Muscle layer of duodenum (tissue), 2 donors: Measurements from ENCODE around the gene GRB10.

ENCODE experiments used
- H3K27ac ChIP-seq: one replicate; pipeline ENCODE4 v1.7.0; 2013; ENCODE audit warnings: mild to moderate bottlenecking, low read length
- H3K27me3 ChIP-seq: one replicate; pipeline ENCODE4 v1.7.0; 2013; ENCODE audit warnings: low read depth, mild to moderate bottlenecking, control low read depth, low read length
- H3K36me3 ChIP-seq, 2 donors: one replicate each; pipeline ENCODE4 v1.7.0; 2013; ENCODE audit warnings: low read length in 2 of 2, control low read depth in 1 of 2, mild to moderate bottlenecking in 1 of 2; ENCODE audit not compliant: insufficient read depth in 2 of 2, control insufficient read depth in 1 of 2
- H3K4me1 ChIP-seq, 2 donors: one replicate each; pipeline ENCODE4 v1.7.0; 2013; ENCODE audit warnings: low read length in 2 of 2, mild to moderate bottlenecking in 2 of 2, control low read depth in 1 of 2, moderate library complexity in 1 of 2; ENCODE audit not compliant: insufficient read depth in 2 of 2, control insufficient read depth in 1 of 2
- H3K4me3 ChIP-seq, 2 donors: one replicate each; pipeline ENCODE4 v1.7.0; 2013; ENCODE audit warnings: low read length in 2 of 2, low read depth in 1 of 2, mild to moderate bottlenecking in 1 of 2
- H3K9me3 ChIP-seq, 2 donors: one replicate each; pipeline ENCODE4 v1.7.0; 2013; ENCODE audit warnings: low read length in 2 of 2, control low read depth in 1 of 2, mild to moderate bottlenecking in 1 of 2; ENCODE audit not compliant: control insufficient read depth in 1 of 2
- donor health status: healthy.

GRB10 gene

DNA sequence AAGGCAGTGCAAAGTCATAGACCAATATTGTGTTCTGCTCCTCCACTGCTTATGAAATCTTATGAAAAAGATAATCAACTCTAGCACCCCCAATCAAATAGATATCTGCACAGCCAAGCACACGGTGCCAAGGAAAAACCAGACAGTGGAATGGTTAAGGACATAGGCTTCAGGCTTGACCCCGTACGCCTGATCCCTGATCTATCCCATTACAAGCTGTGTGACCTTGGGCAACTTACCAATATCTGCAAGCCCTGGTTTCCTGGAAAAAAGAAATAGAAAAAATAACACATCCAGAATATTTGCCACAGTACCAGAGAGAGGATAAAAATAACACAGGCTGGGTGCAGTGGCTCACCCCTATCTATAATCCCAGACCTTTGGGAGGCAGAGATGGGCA lies 56.9 kb downstream of the GRB10 start:
- H3K4me1 ChIP-seq = peaks cover 5 to 27% of the 10 kb centered on the region in 2 donors
- no peaks in the 10 kb centered on the region for H3K9me3 ChIP-seq
- H3K27me3 ChIP-seq = no peaks in the 10 kb centered on the region
- no peak overlapping the region for H3K4me3 ChIP-seq
- no peaks in the 10 kb centered on the region for H3K36me3 ChIP-seq
- H3K27ac ChIP-seq = no peak overlapping the region

DNA sequence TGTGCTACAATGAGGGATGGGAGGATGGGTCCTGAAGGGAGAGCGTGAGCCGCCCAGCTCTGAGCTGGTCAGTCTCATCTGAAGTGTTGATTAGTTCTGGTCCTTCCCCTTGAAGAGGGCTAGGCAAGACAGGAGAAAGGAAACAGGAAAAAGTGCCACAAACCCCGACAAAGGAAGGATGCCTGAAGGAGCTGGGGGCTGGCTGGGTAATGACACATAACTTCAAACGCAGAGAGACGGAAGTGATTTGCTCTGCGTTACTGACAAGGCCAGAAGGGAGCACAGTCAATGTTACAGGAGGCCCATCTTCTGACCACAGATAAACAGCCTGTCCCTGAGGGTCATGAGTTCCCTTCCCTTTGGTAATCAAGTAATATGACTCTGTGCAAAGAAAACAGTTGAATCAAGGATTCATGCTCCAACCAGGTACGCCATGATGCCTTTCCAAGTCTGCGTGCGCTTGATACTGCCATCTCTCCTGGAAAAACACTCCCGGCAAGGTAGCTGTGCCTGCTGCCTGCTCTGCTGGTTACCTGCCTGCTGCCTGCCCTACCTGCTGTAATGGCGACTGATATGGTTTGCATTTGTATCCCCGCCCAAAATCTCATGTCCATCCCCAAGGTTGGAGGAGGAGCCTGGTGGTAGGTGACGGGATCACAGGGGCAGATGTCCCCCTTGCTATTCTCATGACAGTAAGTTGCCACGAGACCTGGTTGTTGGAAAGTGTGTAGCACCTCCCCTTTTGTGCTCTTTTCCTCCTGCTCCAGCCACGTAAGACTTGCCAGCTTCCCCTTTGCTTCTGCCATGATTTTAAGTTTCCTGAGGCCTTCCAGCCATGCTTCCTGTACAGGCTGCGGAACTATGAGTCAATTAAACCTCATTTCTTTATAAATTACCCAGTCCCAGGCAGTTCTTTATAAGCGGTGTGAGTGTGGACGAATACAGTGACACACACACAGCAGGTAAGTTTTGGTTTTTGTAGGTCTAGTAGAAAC lies 57.9 kb downstream of the GRB10 start:
- no peaks in the 10 kb centered on the region for H3K9me3 ChIP-seq
- H3K27ac ChIP-seq = no peak overlapping the region
- no peaks in the 10 kb centered on the region for H3K27me3 ChIP-seq
- H3K4me3 ChIP-seq = no peak overlapping the region
- no peaks in the 10 kb centered on the region for H3K36me3 ChIP-seq
- peaks cover 5 to 27% of the 10 kb centered on the region in 2 donors for H3K4me1 ChIP-seq

- Histone ChIP-seq H3K27me3 (no peaks in the 10 kb centered on the region), H3K9me3 (no peaks in the 10 kb centered on the region), H3K36me3 (no peaks in the 10 kb centered on the region), H3K27ac (no peak overlapping the region), H3K4me3 (no peak overlapping the region), H3K4me1 (peaks cover 9 to 27% of the 10 kb centered on the region in 2 donors)
Observed at GRCh38 chr7:50723888-50724287, 58.8 kb downstream of the GRB10 start.

- Histone ChIP-seq H3K4me1 (peaks cover 15 to 28% of the 10 kb centered on the region in 2 donors), H3K36me3 (no peaks in the 10 kb centered on the region), H3K4me3 (no peak overlapping the region), H3K27me3 (no peaks in the 10 kb centered on the region), H3K27ac (no peak overlapping the region), H3K9me3 (no peaks in the 10 kb centered on the region)
Observed at GRCh38 chr7:50723173-50723572, 59.5 kb downstream of the GRB10 start.

DNA sequence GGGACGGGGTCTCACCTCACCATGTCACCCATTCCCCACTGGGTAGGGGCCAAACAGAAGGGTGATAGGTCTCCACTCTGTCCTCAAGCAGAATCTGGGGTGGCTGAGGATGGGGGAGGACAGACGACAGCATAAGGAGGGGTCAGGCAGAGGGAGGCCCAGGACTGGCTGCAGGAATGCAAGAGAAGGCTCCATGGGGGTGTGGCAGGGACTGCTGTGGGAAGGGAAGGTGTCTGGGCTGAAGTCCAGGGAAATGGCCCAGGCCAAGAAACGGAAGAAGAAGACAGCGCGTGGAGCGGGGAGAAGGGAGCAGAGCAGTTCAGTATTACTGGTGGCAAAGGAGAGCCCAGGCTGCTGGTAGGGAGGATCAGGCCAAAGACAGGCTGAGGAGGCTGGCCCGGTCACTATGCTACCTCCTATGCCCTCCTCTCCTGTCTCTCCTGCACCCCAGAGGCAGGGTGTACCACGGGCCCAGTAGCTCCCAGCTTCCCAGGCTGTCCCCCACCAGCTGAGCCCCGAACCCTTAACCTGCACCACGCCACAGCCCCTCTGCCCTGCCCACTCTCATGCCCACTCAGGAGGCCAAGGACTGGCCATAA lies 60.9 kb downstream of the GRB10 start:
- peaks cover 9 to 24% of the 10 kb centered on the region in 2 donors for H3K4me1 ChIP-seq
- H3K36me3 ChIP-seq = no peaks in the 10 kb centered on the region
- H3K4me3 ChIP-seq = no peak overlapping the region
- no peaks in the 10 kb centered on the region for H3K27me3 ChIP-seq
- H3K27ac ChIP-seq = no peak overlapping the region
- H3K9me3 ChIP-seq = no peaks in the 10 kb centered on the region

- H3K27ac ChIP-seq = no peak overlapping the region
- H3K4me1 ChIP-seq = peaks cover 9 to 21% of the 10 kb centered on the region in 2 donors
- no peak overlapping the region for H3K4me3 ChIP-seq
Observed at GRCh38 chr7:50721160-50721559, 61.5 kb downstream of the GRB10 start.

GRCh38 chr7:50720295-50720694 lies 62.4 kb downstream of the GRB10 start:
- H3K36me3 ChIP-seq = no peaks in the 10 kb centered on the region
- no peaks in the 10 kb centered on the region for H3K9me3 ChIP-seq
- H3K4me3 ChIP-seq = no peak overlapping the region
- no peaks in the 10 kb centered on the region for H3K27me3 ChIP-seq
- H3K4me1 ChIP-seq = peaks cover 17 to 24% of the 10 kb centered on the region in 2 donors
- no peak overlapping the region for H3K27ac ChIP-seq

More at GRCh38 chr7:50721160-50721559, 61.5 kb downstream of the GRB10 start:
- no peaks in the 10 kb centered on the region for H3K9me3 ChIP-seq
- no peaks in the 10 kb centered on the region for H3K27me3 ChIP-seq
- no peaks in the 10 kb centered on the region for H3K36me3 ChIP-seq

DNA sequence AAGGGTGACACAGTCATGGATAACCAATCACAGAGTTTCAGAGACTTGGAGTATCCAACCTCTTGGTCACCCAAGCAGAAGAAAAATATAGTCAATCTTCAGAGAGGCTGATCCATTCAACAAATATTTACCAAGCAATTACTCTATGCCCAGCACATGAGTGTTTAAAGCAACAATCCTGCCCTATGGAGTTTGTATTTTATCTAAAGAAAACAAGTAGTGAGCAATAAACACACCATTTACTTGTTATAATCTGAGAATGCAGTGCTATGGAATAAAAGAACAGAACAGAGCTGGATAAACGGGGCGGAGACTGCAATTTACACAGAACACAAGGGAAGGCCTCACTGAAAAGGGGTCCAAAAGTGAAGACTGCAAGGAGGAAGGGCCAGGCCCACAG lies 63.8 kb downstream of the GRB10 start:
- Histone ChIP-seq H3K9me3 (no peaks in the 10 kb centered on the region), H3K36me3 (no peaks in the 10 kb centered on the region), H3K4me1 (peaks cover 17 to 27% of the 10 kb centered on the region in 2 donors), H3K27ac (peak overlapping the region; percentile 7), H3K27me3 (no peaks in the 10 kb centered on the region), H3K4me3 (peak overlapping the region in 1 of 2 donors; percentile 16)

DNA sequence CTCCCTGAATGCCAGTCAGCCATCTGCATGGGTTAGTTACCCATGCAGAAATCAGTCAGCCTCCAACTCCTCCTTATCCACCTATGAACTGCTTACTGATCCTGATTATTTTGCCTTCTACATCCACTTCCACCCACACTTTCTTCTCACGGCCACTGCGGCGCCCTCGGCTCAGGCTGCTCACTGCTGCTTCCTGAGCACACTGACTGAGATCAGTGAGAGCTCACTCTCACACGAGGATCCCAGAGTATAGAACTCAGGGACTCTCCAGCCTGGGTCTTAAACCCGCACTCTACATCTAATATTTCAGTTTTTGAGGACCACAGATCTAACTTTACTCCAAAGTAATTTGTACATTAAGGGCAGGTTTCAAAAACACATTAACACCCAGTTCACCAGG lies 64.4 kb downstream of the GRB10 start:
- H3K4me3 ChIP-seq = peak overlapping the region in 1 of 2 donors; percentile 16
- H3K4me1 ChIP-seq = peaks cover 17 to 28% of the 10 kb centered on the region in 2 donors
- no peaks in the 10 kb centered on the region for H3K27me3 ChIP-seq
- no peaks in the 10 kb centered on the region for H3K9me3 ChIP-seq
- no peaks in the 10 kb centered on the region for H3K36me3 ChIP-seq
- H3K27ac ChIP-seq = peak overlapping the region; percentile 7

GRCh38 chr7:50717181-50717580 lies 65.5 kb downstream of the GRB10 start:
- Histone ChIP-seq H3K9me3 (no peaks in the 10 kb centered on the region), H3K27ac (no peak overlapping the region), H3K4me1 (peaks cover 17 to 38% of the 10 kb centered on the region in 2 donors), H3K36me3 (no peaks in the 10 kb centered on the region), H3K4me3 (no peak overlapping the region), H3K27me3 (no peaks in the 10 kb centered on the region)

- Histone ChIP-seq H3K36me3 (no peaks in the 10 kb centered on the region), H3K9me3 (no peaks in the 10 kb centered on the region), H3K27me3 (no peaks in the 10 kb centered on the region), H3K4me1 (peaks cover 17 to 40% of the 10 kb centered on the region in 2 donors), H3K4me3 (no peak overlapping the region), H3K27ac (no peak overlapping the region)
Observed at GRCh38 chr7:50714857-50715256, 67.8 kb downstream of the GRB10 start.
